Measurements from ENCODE around the gene WDPCP. TPM values are rescaled to one million over a fixed set of nuclear protein-coding genes. Genes with fewer than 3 reads are reported as not detected.
A peak's percentile ranks its signal among the peaks of the same experiment; 100 is the strongest.
"Not testable (repeated sequence)": the region's sequence is repeated elsewhere in the genome, so short reads cannot be mapped to it uniquely, and the experiment has no call there.

The WDPCP gene, protein sequence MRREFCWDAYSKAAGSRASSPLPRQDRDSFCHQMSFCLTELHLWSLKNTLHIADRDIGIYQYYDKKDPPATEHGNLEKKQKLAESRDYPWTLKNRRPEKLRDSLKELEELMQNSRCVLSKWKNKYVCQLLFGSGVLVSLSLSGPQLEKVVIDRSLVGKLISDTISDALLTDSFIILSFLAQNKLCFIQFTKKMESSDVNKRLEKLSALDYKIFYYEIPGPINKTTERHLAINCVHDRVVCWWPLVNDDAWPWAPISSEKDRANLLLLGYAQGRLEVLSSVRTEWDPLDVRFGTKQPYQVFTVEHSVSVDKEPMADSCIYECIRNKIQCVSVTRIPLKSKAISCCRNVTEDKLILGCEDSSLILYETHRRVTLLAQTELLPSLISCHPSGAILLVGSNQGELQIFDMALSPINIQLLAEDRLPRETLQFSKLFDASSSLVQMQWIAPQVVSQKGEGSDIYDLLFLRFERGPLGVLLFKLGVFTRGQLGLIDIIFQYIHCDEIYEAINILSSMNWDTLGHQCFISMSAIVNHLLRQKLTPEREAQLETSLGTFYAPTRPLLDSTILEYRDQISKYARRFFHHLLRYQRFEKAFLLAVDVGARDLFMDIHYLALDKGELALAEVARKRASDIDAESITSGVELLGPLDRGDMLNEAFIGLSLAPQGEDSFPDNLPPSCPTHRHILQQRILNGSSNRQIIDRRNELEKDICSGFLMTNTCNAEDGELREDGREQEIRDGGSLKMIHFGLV
- 10 to 100 TPM in 1 of 2 donors, 1 to 10 TPM in 1; 8.4 to 10.1 TPM for total RNA-seq

DNA sequence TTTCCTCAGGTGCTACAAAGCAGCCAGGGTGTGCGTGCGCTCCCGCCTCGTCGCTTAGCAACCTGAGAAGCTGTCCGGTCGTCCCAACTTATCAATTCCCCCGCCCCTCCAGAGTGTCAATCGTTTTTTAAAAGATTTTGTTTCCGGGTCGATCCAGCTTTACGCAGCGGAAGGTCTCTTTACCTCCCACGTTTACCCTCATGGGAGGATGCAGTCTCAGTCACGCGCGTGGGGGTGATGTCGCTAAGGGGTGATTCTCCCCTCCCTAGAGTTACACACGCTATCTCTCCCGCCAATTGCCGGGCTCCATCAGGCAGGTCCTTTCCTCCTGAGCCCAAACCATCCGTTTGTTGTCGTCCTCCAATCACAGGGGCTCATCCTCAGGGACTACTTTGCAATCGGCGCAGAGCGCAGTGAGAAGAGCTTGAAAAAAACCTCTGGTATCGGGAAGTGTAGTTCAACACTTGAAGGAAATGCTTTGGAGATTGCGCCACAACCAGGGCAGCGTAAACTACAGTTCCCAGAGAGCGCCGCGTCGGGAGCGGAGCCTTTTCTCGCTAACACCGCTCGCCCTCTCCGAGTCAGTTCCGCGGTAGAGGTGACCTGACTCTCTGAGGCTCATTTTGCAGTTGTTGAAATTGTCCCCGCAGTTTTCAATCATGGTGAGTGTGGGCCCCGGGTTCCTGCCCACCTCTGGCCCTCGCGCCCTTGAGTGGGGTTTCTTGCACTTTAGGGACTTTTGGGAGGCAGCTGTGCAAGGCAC is at the start of gene WDPCP, which contains the start of gene MDH1:
TSS of gene WDPCP (minus strand) at position 93 of the 763 bp plus-strand sequence. CDS start 206 bp downstream, outside the sequence.
TSS of gene MDH1 (plus strand) at position 579 of the 763 bp plus-strand sequence. CDS start at position 660, 81 bp downstream.
- H3K36me3 Mint-ChIP-seq = peaks cover 25 to 27% of the 10 kb centered on the region in 2 donors
- peak within 1 kb of the TSS; percentile 91 to 95 for H3K27ac Mint-ChIP-seq
- peak; percentile 84 to 92 for DNase-seq (ENCODE audit: low spot score in 2 of 2)
- peak; percentile 90 to 94 for ATAC-seq
- no peaks in the 10 kb centered on the region for H3K9me3 Mint-ChIP-seq

DNA sequence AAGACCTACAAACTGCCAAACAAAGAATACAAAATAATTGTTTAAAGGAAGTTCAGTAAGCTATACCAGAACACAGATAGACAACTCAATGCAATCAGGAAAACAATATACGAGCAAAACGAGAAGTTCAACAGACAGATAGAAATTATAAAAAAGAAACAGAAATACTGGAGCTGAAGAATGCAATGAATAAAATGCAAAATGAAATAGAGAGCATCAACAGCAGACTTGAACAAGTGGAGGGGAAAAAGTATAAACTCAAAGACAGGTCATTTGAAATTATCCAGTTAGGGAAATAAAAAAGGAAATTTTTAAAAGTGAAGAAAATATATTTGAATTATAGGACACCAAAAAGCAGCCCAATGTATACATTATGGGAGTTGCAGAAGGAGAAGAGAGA is 44.1 kb upstream of the WDPCP start:
- ATAC-seq = no peak
- H3K9me3 Mint-ChIP-seq = peaks cover 33 to 36% of the 10 kb centered on the region in 2 donors
- no peak for DNase-seq (ENCODE audit: low spot score in 2 of 2)
- H3K36me3 Mint-ChIP-seq = peaks cover 0 to 8% of the 10 kb centered on the region in 2 donors
- H3K27ac Mint-ChIP-seq = no peak overlapping the region

DNA sequence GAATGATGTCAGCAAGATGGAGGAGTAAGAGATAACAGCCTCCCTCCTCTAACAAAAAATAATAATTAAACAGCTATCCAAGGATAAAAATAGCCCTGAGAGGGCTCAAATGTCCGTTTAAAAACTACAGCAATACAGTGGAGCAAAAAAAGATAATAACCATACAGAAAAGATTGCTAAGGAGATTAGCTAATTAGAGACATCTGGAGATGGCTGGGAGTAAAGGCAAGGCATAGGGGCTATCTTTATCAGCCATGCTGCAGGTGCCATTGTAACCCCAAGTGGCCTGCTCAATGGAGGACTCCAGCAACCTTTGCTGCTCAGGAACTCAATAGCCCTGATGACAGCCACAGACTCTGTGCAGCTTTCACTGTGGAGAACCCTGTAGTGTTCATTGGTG is 43.2 kb upstream of the WDPCP start:
- Mint-ChIP-seq H3K36me3 (peaks cover 0 to 8% of the 10 kb centered on the region in 2 donors), H3K27ac (no peak overlapping the region)

DNA sequence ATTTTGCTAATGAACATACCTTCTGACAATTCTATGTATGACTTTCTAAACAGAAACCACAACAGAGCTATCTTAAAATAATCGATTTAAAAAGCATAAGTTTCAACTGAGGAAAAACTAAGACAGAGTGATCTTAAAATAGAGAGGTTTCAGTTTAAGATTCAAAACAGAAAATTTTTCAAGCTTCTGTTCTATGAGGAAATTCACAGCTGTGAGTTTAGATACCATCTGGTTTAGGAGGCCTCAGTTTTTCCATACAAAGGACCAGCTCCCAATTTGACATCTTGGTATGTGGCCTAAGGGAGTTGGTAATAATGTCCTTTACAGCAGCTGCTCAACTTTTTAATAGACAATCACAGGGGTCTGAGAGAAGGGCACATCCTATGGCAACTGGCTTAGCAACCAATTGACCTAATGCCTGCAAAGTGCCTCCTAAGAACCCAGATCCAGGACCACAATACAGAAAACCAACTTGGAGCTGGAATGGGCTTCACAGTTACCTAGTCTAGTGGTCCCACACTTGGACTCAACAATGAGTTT is 40.2 kb upstream of the WDPCP start:
- no peak overlapping the region for H3K27ac Mint-ChIP-seq
- H3K9me3 Mint-ChIP-seq = peaks cover 17 to 19% of the 10 kb centered on the region in 2 donors
- peaks cover 0 to 8% of the 10 kb centered on the region in 2 donors for H3K36me3 Mint-ChIP-seq
- DNase-seq (ENCODE audit: low spot score in 2 of 2) = no peak
- no peak for ATAC-seq

More for the DNA sequence above, 43.2 kb upstream of the WDPCP start:
- DNase-seq (ENCODE audit: low spot score in 2 of 2) (no peak), ATAC-seq (no peak)
- peaks cover 33% of the 10 kb centered on the region in 2 donors for H3K9me3 Mint-ChIP-seq

DNA sequence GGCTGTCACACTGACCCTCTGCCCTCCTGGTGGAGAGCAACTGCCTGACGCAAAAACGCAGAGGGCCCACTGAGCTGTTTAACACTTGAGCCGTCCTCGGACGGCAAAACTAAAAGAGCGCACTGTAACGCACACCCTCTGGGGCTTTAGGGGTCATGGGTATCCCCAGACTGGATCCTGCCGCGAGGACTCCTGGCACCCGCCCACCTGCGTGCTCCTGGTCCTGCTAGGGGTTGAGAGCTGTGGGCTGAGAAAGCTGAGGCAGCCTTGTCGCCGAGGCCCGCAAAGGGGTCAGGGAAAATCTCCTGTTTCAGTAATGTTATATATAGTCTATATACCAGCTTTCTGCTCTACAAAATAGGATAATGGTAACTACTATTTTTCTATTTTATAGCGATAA is 39.6 kb upstream of the WDPCP start:
- Mint-ChIP-seq H3K27ac (no peak overlapping the region), H3K9me3 (peaks cover 16 to 17% of the 10 kb centered on the region in 2 donors), H3K36me3 (peaks cover 0 to 8% of the 10 kb centered on the region in 2 donors)
- DNase-seq (ENCODE audit: low spot score in 2 of 2) (no peak), ATAC-seq (no peak)

DNA sequence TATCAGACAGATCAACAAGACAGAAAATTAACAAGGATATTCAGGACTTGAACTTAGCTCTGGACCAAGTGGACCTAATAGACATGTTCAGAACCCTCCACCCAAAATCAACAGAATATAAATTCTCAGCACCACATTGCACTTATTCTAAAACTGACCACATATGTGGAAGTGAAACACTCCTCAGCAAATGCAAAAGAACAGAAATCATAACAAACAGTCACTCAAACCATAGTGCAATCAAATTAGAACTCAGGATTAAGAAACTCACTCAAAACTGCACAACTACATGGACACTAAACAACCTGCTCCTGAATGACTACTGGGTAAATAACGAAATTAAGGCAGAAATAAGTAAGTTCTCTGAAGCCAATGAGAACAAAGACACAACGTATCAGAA is 35.5 kb upstream of the WDPCP start:
- ATAC-seq; H3K9me3 Mint-ChIP-seq; H3K36me3 Mint-ChIP-seq; H3K27ac Mint-ChIP-seq; DNase-seq (ENCODE audit: low spot score in 2 of 2): not testable (repeated sequence)

DNA sequence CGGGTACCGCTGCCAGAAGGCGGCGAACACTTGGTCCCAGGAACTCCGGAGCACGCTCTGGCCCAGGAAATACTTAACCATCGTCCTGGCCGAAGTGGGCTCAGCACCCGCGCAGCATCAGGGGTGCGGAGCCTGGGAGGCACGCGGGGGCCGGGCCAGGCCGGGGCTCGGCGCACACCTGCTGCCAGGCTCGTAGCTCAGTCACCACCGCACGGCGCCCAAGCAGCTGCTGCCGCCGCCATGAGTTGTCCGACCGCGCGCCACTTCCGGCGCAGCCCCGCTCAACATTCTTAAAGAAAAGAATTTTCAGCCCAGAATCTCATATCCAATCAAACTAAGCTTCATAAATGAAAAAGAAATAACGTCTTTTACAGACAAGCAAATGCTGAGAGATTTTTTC is 34.5 kb upstream of the WDPCP start:
- no peaks in the 10 kb centered on the region for H3K36me3 Mint-ChIP-seq
- no peak overlapping the region for H3K27ac Mint-ChIP-seq
- no peaks in the 10 kb centered on the region for H3K9me3 Mint-ChIP-seq
- DNase-seq (ENCODE audit: low spot score in 2 of 2) = no peak
- ATAC-seq = no peak

DNA sequence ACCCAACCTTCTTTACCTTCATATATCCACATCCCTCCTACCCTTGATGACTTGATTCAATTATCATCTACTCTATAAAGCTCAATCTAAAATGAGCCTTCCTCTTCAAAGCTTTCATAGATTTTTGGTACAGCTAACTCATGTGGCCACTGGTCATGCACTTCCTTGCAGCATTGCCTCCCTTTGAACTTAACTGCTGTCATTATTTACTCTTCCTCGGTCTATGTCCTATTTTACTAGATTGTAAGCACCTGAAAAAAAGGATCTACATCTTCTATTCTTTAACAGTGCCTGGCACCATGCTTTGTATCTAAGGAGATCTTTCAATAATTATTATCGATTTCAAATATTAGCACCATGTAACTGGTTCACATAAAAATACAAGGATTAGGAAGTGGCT is 31.1 kb upstream of the WDPCP start:
- Mint-ChIP-seq H3K36me3 (no peaks in the 10 kb centered on the region), H3K9me3 (no peaks in the 10 kb centered on the region), H3K27ac (no peak overlapping the region)
- no peak for DNase-seq (ENCODE audit: low spot score in 2 of 2)
- ATAC-seq = no peak

DNA sequence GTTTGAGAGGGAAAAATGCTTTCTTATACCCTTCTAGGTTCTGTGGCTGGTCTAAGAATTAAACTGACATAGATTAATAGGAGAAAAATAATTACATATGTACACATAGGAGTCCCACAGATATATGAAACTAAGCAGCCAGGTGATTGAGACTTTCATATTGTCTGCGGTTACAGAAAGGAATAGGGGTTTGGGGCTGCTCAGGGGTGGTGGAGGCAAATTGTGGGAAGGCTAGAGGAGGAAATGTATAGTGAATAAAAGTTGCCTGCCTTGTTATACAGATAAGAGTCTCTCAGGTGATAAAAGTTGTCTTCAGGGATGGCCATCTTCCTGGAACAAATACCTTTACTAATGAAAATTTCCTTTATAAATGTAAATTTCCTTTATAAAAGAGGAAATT is 29.1 kb upstream of the WDPCP start:
- H3K9me3 Mint-ChIP-seq = no peaks in the 10 kb centered on the region
- ATAC-seq (no peak), DNase-seq (ENCODE audit: low spot score in 2 of 2) (no peak)
- no peaks in the 10 kb centered on the region for H3K36me3 Mint-ChIP-seq
- H3K27ac Mint-ChIP-seq = no peak overlapping the region

DNA sequence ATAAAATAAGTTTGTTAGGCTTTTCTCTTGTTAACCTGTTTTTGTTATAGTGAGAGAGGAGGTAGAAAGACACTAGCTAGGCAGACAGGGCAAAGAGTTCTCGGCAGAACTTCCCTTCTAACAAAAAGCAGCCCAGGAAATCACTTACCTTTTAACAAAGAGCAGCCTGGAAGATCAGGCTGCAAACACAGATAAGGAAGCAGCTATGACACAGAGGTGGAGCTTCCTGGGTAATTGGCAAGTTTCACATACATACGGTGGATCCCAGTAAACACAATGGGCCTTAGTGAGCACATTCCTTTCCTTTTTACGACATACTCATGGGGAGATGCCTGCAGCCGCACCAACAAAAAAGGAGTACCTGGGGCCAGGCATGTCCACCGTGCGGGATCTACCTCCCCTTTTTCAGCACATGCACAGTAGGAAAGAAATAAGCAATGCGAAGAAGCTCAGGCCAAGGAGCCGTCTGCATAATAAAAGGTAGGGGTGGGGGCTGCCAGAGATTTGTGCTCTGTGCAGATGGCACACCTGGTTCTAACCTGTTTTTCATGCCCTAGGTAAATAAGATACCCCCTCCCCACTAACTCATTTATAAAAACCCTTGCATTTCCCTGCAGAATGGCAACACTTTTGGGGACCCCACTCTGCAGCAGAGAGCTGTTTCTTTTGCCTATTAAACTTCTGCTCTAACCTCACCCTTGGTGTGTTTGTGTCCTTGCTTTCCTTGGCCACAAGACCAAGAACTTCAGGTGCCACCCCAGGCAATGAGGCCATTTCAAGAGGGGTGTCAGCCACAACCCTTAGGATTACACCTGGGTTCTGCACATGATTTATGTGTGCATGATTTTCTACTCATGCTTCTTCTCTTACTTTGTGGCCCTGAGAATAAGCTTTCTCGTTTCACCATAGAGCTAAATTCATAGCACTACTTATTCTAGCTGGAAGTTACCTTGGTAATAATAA is 27.0 kb upstream of the WDPCP start:
- no peak for ATAC-seq
- DNase-seq (ENCODE audit: low spot score in 2 of 2) = no peak
- no peaks in the 10 kb centered on the region for H3K36me3 Mint-ChIP-seq
- no peak overlapping the region for H3K27ac Mint-ChIP-seq
- H3K9me3 Mint-ChIP-seq = no peaks in the 10 kb centered on the region

DNA sequence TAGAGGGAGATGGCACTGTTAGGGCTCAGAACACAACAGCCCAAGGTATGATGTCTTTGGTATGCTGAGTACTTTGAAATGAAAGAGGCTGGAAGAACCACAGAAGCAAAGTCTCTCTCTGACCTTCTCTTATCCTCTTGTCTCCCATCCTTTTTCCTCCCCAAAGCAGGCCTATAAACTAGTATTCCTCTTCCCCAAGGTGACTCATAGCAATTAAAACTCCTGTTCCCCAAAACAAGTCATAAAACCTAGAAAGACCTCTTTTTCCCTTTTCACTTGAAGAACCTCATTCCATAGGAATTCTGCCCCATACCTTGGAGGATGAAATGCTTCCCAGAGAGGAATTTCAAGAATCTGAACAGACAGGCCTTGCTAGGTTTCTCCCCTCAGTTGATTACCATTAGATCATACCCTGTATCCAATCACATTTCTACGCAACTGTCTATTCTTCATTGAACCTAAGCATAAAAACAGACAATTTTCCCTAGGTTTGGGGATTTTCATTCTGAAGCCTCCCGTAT is 26.2 kb upstream of the WDPCP start:
- Mint-ChIP-seq H3K36me3 (no peaks in the 10 kb centered on the region), H3K27ac (no peak overlapping the region), H3K9me3 (no peaks in the 10 kb centered on the region)
- no peak for DNase-seq (ENCODE audit: low spot score in 2 of 2)
- ATAC-seq = no peak

DNA sequence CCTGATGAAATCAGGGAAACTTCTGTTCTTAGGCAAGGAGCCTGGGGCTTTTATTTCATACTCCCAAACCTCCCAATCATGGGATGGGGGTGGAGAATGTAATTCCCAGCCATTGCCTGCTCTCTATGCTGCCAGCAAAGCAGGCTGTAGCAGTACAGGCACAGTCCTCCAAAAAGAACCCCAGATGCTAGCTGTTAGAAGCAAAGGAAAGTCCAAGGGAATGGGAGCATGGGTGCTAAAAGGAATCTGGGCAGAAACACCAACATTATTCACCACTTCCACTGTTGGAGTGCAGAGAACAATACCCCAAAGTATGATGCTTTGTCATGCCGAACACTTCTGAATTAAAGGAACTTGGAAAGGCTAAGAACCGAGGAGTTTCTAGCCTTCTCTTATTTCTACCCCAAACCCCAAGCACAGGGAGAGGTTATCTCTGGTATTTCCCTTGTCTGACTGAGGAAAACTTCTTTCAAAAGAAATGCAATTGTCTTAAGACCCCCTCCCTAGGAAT is 25.2 kb upstream of the WDPCP start:
- no peak overlapping the region for H3K27ac Mint-ChIP-seq

DNA sequence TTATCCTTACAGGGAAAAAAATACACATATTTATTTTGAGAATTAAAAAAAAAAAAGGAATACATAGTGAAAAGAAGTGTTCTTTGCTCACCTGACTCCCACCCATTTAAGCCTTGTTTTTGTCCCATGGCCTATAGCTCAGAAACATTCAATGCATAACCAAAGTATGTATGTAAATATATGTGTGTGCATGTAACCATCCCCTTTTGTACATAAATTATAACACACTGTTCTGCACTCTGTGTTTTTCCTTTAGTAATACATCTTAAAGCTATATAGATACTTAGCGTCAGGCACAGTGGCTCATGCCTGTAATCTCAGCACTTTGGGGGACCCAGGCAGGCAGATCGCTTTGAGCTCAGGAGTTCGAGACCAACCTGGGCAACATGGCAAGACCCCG is 22.2 kb upstream of the WDPCP start:
- peaks cover 6 to 14% of the 10 kb centered on the region in 2 donors for H3K36me3 Mint-ChIP-seq
- no peaks in the 10 kb centered on the region for H3K9me3 Mint-ChIP-seq
- no peak for DNase-seq (ENCODE audit: low spot score in 2 of 2)
- no peak for ATAC-seq
- H3K27ac Mint-ChIP-seq = no peak overlapping the region

More for the DNA sequence above, 25.2 kb upstream of the WDPCP start:
- Mint-ChIP-seq H3K36me3 (no peaks in the 10 kb centered on the region), H3K9me3 (no peaks in the 10 kb centered on the region)
- DNase-seq (ENCODE audit: low spot score in 2 of 2) = no peak
- ATAC-seq = no peak

DNA sequence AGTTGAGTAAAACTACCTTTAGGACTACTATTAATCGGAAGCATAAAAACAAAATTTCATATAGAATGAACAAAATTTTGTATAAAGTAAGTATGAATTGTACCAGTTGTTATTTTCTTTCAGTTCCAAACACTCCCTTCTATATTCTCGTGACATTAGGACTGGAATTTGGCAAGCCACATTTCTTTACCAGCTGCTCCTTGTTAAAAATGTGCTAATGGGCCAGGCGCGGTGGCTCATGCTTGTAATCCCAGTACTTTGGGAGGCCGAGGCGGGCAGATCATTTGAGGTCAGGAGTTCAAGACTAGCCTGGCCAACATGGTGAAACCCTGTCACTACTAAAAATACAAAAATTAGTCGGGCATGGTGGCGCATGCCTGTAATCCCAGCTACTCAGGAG is 20.6 kb upstream of the WDPCP start:
- not testable (repeated sequence) for ATAC-seq; H3K27ac Mint-ChIP-seq; DNase-seq (ENCODE audit: low spot score in 2 of 2); H3K9me3 Mint-ChIP-seq
- H3K36me3 Mint-ChIP-seq = peaks cover 18 to 26% of the 10 kb centered on the region in 2 donors

DNA sequence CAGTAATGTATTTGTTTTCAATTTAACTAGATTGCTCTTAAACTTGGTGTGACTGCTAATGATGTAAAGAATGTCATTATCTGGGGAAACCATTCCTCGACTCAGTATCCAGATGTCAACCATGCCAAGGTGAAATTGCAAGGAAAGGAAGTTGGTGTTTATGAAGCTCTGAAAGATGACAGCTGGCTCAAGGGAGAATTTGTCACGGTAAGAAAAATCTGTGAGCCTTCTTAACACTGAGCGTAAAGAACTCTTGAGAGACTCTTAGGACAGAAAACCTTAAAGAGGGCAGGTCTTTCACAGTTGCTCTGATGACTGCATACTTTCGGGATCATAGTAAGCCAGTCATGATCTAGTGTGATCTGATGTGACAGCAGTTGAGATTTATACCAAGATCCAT is 16.4 kb upstream of the WDPCP start:
- H3K27ac Mint-ChIP-seq = peak overlapping the region in 1 of 2 donors; percentile 14
- ATAC-seq = no peak
- no peak for DNase-seq (ENCODE audit: low spot score in 2 of 2)
- no peaks in the 10 kb centered on the region for H3K9me3 Mint-ChIP-seq
- H3K36me3 Mint-ChIP-seq = peaks cover 18 to 33% of the 10 kb centered on the region in 2 donors
